KBM-7 (cell line): ENCODE measurements around the gene DNAH10.

ENCODE experiments used
- DNase-seq: peaks from one replicate; pipeline ENCODE4 v3.0.0-alpha.2; 2015
- in situ Hi-C: fragments of 300-500 bp; cut with MboI; formaldehyde crosslinking; loops from 2 replicates; pipeline ENCODE4 v1.14.3; 2020; ENCODE audit warnings: low sequenced_read_pairs, low pct_unique_long_range_greater_than_20kb, mixed read lengths

Gene DNAH10

GRCh38 chr12:123948796-123949769, 187.0 kb downstream of the DNAH10 start:
- in situ Hi-C loops = no loop called here
- DNase-seq = no peak

GRCh38 chr12:123949770-123950165, 187.7 kb downstream of the DNAH10 start:
- in situ Hi-C loops = no loop called here

GRCh38 chr12:123950476-123951349, 188.6 kb downstream of the DNAH10 start:
- in situ Hi-C loops = no loop called here

More at GRCh38 chr12:123949770-123950165, 187.7 kb downstream of the DNAH10 start:
- no peak for DNase-seq

GRCh38 chr12:123951467-123951866, 189.4 kb downstream of the DNAH10 start:
- in situ Hi-C loops = no loop called here
- DNase-seq = no peak

More at GRCh38 chr12:123950476-123951349, 188.6 kb downstream of the DNAH10 start:
- DNase-seq = no peak

GRCh38 chr12:123952037-123952436, 189.9 kb downstream of the DNAH10 start:
- in situ Hi-C loops = no loop called here
- DNase-seq = no peak

GRCh38 chr12:123954647-123955350, 192.7 kb downstream of the DNAH10 start:
- in situ Hi-C loops = no loop called here
- no peak for DNase-seq

- in situ Hi-C loops = no loop called here
- no peak for DNase-seq
These were observed 194.1 kb downstream of the DNAH10 start for GRCh38 chr12:123956249-123956648.

GRCh38 chr12:123957196-123957595, 195.1 kb downstream of the DNAH10 start:
- DNase-seq = no peak
- in situ Hi-C loops = no loop called here

GRCh38 chr12:123958462-123958861, 196.4 kb downstream of the DNAH10 start:
- DNase-seq = no peak
- in situ Hi-C loops = no loop called here

- DNase-seq = no peak
- in situ Hi-C loops = no loop called here
These were observed 196.8 kb downstream of the DNAH10 start for GRCh38 chr12:123958876-123959275.

- in situ Hi-C loops = no loop called here
- DNase-seq = no peak
These were observed 198.1 kb downstream of the DNAH10 start for GRCh38 chr12:123960029-123960735.

GRCh38 chr12:123960856-123961255, 198.8 kb downstream of the DNAH10 start:
- no peak for DNase-seq
- in situ Hi-C loops = no loop called here

- no peak for DNase-seq
- in situ Hi-C loops = no loop called here
These were observed 199.7 kb downstream of the DNAH10 start for GRCh38 chr12:123961585-123962345.

- in situ Hi-C loops = no loop called here
- DNase-seq = no peak
These were observed 200.4 kb downstream of the DNAH10 start for GRCh38 chr12:123962513-123962912.

- DNase-seq = no peak
- in situ Hi-C loops = no loop called here
These were observed 201.7 kb downstream of the DNAH10 start for GRCh38 chr12:123963821-123964220.

- in situ Hi-C loops = no loop called here
- no peak for DNase-seq
These were observed 203.3 kb downstream of the DNAH10 start for GRCh38 chr12:123965382-123965781.

GRCh38 chr12:123966596-123966995, 204.5 kb downstream of the DNAH10 start:
- in situ Hi-C loops = no loop called here

GRCh38 chr12:123967121-123967586, 205.1 kb downstream of the DNAH10 start:
- in situ Hi-C loops = no loop called here
- no peak for DNase-seq

More at GRCh38 chr12:123966596-123966995, 204.5 kb downstream of the DNAH10 start:
- no peak for DNase-seq
